ENCODE measurements around the gene MOB3C.
"Not testable (repeated sequence)": the region's sequence is repeated elsewhere in the genome, so short reads cannot be mapped to it uniquely, and the experiment has no call there.

The MOB3C gene

DNA sequence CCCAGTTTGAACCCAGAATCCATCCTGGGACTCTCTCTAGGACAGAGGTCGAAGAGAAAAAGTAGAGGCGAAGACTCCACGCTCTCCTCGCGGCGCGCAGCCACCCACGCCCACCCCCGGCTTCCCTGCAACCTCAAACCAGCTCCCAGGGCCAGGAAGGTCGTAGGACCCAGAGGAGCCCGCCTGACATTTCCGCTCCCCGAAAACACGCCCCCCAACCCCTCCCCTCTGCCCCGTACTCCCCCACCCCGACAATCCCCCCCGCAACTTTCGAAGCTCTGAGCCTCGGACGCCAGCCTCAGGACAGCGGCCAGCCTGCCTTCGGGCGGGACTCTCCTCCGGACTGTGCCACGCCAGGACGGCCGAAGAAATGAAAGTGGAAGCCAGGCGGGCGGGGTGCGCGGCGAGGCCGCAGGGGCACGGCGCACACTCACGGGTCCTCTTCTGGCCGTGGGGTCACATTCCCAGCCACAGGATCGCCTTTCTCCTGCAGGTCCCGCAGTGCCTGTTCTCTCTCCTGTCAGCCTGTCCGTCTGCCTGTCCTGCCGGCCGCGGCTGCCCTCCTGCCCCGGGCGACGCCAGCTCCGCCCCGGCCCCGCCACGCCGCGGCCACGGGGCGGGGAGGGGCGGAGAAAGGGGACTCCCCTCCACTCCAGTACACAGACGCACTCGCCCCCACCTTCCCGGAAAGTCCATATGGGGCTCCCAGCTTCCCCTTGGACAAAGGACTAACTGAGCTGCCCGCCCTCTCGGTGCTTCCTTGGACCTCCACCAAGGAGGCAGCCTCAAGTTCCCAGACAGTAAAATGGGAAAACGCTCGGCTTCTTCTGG lies at the start of gene MOB3C:
MOB3C (minus strand) TSS at position 535 of the 831 bp plus-strand sequence. CDS start 3,490 bp downstream, outside the sequence.
- no peak for DNase-seq

DNA sequence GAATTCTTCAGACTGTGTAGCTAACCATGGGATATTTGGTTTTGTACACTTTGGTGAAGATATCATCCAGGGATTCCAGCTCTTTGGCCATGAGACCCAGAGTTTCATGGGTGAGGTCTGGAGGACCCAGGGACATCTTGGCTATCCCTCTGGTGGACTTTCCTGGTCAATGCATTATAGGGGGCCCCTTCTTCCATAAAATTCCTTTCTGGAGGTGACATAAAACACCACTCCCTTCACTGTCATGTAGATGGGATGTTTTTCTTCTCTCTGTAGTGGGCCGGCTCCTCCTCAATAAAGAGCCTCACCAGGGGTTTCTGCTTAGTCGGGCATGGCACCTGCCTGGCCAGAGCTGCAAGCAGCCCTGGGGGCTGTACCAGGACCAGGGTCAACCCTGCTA lies 49.4 kb upstream of the MOB3C start:
- DNase-seq, result no peak

DNA sequence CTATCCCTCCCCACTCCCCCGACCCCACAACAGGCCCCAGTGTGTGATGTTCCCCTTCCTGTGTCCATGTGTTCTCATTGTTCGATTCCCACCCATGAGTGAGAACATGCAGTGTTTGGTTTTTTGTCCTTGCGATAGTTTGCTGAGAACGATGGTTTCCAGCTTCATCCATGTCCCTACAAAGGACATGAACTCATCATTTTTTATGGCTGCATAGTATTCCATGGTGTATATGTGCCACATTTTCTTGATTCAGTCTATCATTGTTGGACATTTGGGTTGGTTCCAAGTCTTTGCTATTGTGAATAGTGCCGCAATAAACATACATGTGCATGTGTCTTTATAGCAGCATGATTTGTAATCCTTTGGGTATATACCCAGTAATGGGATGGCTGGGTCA lies 46.3 kb upstream of the MOB3C start:
- not testable (repeated sequence) for DNase-seq

DNA sequence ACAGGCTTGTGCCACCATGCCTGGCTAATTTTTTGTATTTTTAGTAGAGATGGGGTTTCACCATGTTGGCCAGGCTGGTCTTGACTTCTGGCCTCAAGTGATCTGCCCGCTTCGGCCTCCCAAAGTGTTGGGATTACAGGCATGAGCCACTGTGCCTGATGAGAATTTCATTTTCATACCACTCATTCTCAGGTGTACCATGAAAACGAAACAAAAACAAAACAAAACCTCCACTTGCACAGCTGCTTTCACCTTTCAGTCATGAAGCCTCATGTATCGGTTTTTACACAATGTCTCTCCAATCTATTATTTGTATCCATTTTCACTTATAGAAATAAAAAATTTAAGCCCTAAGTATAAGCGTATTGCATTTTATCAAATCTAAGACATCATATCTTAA lies 43.5 kb upstream of the MOB3C start:
- not testable (repeated sequence) for DNase-seq

DNA sequence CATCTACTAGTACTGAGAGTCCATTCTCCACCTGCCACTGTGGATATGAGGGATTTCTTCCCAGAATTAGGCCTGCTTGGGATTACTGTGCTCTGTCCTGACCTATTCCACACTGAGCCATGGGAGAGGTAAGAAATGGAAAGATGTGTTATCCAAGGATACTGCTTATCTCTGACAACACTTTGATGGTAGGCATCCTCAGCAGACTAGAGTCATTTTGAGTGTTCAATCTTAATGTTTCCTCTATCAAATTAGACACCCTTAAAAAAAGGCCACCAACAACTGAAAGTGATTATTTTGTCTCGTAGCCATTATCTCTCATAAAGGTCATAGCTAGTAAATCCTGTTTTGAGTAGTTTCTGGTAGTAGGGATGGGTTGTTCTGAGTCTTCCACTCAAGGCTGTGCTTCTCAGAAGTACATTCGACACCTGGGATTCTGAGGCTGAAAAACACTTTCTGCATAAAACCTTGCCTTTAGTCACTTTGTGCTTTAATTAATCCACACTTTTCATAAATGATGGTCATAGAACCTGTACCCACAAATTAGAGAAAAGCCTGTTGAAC lies 42.8 kb upstream of the MOB3C start:
- DNase-seq, result no peak

DNA sequence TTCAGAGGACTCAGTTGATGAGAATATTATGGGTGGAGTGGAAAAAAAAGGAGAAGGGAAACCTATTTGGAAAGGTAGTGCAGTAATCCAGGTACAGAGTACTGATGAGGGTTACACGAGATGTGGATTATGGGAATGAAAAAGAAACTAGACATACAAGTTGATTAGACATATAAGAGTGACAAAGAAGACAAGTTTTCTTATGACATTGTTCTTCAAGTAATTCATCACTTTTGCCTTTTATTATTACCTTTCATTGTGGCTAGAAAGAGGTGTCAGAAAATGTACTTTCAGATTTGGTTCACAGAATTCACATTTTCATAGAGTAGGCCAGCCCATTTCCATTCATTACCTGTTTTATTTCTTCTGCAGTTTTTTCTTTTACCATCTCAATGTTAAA lies 41.2 kb upstream of the MOB3C start:
- no peak for DNase-seq

DNA sequence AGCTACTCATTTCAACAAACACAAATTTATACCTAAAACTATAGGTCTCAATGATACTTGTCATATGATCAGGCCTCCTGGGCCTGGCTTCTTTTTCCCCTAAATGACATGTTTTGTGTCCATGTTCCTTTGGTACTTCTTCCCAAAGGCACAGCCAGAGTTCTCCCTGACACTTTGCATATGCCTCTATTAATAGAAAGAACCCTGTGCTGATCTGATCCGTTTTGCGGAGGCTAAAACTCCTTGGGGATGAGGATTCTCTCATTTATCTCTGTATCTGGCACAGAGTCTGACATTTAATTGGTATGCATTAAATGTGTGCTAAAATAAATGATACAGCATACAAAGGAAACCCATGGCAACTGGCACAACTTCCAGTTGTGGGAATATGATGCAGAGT lies 40.0 kb upstream of the MOB3C start:
- DNase-seq, result no peak

DNA sequence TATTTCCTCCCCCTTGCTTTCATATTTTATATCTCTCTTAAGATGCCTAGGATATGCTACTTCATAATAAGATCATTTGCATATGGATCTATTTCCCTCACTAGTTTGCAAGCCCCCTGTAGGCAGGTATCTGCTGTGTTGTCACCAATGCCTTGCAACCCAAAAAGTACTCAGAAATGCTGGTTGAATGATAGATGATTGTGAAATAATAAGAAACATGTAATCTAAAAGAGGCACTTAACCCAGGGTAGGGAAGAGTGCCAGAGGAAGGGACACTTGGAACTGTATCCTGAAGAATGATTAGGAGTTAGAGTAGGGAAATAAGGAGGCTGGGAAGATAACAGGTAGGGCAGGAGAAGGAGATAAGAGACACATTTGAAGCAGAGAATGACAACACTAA lies 39.2 kb upstream of the MOB3C start:
- DNase-seq, result no peak

DNA sequence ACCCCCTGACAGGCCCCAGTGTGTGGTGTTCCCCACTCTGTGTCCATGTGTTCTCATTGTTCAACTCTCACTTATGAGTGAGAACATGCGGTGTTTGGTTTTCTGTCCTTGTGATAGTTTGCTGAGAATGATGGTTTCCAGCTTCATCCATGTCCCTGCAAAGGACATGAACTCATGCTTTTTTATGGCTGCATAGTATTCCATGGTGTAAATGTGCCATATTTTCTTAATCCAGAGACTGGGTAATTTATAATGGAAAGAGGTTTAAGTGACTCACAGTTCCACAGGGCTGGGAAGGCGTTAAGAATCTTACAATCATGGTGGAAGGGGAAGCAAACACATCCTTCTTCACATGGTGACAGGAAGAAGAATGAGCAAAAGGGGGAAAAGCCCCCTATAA lies 38.1 kb upstream of the MOB3C start:
- DNase-seq, result not testable (repeated sequence)

DNA sequence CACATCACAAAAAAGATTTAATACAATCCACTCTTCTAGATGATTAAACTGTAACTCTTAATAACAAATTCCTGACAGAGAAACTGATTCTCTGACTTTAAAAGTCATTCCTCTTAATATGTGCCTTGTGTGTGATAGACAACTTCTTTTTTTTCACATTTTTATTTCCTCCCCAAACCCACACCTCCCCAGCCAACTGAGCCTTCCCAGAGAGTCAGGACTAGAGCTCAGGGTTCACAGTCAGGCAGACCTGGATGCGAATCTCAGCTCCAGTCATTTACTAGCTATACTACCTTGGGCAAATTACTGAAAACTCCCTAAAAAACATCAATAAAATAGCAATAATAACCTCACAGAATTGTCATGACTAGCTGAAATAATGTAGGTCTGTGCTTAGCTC lies 37.4 kb upstream of the MOB3C start:
- DNase-seq, result no peak

DNA sequence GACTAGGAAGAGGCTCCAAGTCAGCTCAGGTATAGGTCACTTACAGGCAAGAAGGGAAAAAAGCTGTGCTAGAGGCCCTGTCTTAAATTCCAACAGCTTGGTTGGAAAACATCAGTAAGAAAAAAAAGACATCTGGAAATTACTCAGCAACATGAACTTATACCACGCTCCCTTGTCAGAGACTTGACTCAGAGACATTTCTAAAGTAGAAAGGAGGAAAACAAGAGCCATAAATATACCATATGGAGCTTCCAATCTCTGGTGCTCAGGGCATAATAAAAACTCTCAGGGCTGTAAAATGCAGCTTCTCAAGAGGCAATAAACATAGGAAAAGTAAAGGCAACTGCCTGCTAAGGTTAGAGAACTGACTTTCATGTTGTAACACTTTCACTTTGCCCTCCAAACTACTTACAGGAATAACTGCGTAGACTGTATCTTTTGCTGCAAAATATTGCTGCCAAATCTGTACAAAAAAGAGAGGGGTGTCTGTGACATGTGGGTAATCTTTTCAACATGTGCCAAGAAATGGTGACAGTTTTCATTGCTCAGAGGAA lies 36.9 kb upstream of the MOB3C start:
- DNase-seq, result no peak

DNA sequence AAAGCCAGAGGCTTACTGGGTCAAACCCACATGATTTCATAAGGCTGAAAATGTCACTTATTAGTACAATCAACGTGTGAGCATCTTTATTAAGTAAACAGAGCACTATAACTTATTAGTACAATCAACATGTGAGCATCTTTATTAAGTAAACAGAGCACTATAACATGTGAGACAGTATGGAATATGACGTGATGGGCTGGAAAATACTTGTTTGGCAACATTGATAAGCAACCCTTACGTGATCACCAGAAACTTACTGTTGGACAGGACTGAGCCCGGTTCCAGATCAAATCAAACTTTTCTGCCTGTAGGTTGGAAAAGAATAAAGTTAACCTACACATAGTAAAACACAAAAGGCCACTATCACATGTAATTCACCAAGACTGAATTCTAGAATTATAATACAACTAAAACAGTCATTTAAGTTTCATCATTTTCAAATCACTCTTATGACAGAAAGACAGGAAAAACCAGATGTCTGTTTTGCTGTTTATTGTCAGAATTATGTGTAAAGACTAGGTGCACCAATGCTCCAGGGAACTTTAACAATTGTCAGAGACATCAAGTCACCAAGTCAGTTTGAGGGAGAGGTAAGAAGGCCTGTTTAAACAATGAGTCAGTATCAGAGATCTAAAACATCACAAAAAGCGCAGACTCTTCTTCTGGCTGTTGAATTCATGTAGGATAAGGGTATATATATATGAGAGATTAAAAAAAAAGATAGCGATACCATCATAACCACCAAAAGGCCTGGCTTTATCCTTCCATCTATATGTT lies 35.9 kb upstream of the MOB3C start:
- no peak for DNase-seq

DNA sequence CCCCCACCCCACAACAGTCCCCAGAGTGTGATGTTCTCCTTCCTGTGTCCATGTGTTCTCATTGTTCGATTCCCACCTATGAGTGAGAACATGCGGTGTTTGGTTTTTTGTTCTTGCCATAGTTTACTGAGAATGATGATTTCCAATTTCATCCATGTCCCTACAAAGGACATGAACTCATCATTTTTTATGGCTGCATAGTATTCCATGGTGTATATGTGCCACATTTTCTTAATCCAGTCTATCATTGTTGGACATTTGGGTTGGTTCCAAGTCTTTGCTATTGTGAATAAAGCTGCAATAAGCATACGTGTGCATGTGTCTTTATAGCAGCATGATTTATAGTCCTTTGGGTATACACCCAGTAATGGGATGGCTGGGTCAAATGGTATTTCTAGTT lies 34.5 kb upstream of the MOB3C start:
- DNase-seq, result not testable (repeated sequence)

DNA sequence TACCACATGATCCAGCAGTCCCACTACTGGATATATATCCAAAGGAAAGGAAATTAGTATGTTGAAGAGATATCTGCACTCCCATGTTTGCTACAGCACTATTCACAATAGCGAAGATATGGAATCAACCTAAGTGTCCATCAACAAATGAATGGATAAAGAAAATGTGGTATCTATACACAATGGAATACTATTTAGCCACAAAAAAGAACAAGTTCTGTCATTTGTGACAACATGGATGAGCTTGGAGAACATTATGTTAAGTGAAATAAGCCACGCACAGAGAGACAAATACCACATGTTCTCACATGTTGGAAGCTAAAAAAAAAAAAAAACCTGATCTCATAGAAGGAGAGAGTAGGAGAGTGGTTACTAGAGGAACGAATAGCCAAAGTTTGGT lies 33.9 kb upstream of the MOB3C start:
- DNase-seq, result no peak

DNA sequence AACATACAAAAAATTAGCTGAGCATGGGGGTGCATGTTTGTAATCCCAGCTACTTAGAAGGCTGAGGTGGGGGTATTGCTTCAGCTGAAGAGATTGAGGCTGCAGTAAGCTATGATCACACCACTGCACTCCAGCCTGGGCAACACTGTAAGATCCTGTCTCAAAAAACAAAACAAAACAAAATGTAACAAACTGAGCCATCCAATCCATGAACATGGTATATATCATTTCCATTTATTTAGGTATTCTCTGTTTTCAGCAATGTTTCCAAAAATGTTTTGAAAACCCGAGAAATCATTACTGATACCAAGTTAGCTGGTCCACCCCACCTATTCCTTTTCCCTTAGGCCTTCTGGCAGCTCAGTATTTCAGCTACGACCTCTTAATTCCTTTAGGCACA lies 33.2 kb upstream of the MOB3C start:
- no peak for DNase-seq

DNA sequence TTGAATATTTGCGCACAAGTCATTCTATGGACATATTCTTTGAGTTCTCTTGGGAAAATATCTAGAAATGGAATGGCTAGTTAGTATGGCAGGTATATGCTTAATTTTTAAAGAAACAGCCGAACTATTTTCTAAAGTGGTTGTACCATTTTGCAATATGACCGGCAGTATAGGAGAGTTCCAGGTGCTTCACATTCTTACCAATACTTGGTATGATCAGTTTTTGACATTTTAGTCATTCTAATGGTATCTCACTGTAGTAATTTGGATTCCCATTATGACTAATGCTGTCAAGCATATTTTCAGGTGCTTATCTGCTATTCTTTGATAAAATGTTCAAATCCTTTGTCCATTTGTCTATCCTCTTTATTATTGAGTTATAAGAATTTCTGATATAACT lies 31.0 kb upstream of the MOB3C start:
- DNase-seq, result no peak

DNA sequence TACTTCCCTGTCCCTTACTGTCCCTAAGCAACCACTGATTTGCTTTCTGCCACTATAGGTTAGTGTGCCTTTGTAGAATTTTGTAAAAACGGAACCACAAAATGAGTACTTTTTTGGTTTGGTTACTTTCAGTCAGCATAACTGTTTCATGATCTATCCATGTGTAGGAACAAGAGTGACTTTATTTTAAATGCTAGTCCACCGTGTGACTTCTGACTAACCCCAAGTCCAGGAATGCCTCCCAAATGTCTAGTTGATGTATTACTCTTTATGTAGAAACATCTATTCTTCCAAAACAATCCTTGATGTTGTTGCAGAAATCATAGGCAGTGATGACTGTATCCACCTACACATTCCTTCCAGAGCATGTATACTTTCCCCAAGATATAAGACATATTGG lies 30.2 kb upstream of the MOB3C start:
- DNase-seq, result no peak

DNA sequence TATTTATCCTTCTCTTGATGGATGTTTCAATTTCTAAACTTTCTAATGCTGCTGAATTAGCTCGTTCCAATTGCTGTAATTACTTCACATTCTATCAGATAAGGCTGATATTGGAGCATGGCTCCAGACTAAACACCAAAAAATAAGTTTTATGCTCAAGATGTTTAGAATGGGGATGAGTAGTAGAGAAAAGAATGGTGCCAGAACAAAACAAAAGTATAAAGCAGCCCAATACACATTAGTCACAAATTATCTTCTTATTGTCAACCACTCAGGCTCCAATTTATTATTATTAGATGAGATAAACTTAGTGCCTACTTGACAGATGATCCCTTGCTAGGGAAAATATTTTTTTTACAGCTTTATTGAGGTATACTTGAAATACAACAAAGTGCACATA lies 29.7 kb upstream of the MOB3C start:
- no peak for DNase-seq

DNA sequence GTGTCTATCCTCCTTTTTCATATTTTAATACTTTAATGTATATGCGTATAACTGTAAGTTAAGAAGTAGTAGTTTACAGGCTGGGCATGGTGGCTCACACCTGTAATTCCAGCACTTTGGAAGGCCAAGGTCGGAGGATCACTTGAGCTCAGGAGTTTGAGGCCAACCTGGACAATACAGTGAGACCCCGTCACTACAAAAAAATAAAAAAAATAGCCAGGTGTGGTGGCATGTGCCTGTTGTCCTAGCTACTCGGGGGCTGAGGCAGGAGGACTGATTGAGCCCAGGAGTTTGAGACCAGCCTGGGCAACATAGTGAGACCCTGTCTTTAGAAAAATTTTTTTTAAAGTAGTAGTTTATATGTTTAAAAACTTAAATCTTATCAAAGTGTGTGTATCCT lies 29.2 kb upstream of the MOB3C start:
- DNase-seq, result no peak

DNA sequence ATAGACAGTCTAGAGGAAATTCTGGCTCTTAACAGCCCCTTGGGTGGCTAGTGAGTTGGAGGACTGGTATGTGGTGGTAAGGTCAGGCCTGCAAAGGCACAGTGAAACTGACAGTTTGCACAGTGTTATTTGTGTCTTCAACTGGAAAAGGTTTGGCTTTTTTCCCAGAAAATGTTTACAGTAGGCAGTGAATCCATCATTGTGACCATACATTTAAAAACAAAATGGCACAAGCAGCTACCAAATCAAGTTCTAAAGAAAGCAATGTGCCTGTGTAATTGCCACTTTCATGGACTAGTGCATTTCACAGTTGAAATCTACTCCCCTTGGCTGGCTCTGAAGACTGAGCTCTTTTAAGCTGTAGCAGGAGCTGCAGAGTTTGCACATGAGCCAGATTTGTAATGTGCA lies 26.8 kb upstream of the MOB3C start:
- no peak for DNase-seq

DNA sequence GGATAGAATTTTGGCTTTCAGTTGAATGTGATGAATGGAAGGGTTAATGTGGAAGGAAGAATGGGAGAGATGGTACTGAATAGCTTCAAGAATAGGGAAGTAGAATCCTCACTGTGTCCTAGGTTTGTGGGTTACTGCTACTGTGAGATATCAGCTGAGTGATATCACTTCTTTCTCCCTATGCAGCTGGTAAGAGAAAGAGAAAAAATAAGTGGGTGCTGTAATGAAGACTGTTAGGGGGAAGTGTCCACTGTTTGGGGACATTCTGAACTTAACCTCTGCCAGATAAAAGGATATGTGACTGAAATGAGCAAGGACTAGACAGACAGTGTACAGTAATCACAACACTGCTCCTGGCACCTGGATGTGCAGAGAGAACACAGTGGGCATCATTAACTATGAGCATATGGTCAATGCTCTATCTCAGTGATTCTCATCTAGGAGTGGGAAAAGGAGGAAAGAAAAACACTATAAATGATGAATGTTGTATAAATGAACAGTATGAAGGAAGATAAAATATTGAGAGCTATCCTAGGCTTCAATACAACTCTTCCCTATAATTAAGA lies 25.6 kb upstream of the MOB3C start:
- DNase-seq, result no peak

DNA sequence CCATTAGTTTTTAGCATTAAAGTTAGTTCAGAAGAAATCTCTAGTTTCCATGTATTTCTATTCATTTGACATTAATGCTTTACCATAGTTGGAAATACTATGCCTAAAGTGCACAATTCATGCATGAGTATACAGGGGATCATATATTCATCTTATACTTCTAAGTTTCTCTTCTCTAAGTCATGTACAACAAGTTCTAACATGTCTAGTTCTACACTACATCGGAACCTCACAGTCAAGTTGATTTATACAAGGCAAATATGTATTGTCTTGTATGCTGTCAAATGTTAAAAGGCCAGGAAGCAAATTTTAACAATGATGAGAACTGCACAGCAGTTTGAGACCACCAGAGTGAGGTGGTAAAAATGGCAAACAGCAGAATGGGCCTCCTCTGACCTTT lies 22.9 kb upstream of the MOB3C start:
- no peak for DNase-seq

DNA sequence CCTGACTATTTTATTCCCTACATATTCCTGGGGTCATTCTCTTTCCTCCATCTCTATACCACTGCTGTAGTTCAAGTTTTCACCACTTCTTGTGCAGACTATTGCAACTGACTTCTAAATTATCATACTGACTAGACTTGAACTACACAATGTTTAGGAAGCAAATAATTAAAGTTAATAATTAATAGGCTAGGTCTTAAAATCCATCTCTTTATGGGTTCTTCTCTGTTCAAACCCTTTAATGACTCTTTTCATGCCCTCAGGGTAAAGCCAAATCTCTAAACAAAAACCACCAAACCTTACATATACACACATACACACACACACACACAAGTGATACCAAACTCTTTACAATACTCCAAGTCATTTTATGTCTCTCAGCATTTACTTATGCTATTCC lies 22.3 kb upstream of the MOB3C start:
- DNase-seq, result no peak
